Endothelial cell (in vitro differentiated cells): ENCODE results near the gene CRYBG1. TPM values are rescaled to one million over a fixed set of nuclear protein-coding genes. Genes with fewer than 3 reads are reported as not detected.

Source experiments
- DNase-seq: peaks from one replicate; pipeline ENCODE4 v3.0.0; 2021; ENCODE audit warnings: low spot score
- H3K27ac Mint-ChIP-seq: one replicate; pipeline ENCODE4 v1.8.0; 2021; ENCODE audit warnings: mixed read lengths, inconsistent platforms; ENCODE audit not compliant: unreplicated experiment
- H3K27me3 Mint-ChIP-seq: one replicate; pipeline ENCODE4 v1.8.0; 2021; ENCODE audit warnings: mild to moderate bottlenecking, moderate library complexity, mixed read lengths, inconsistent platforms; ENCODE audit not compliant: unreplicated experiment
- H3K36me3 Mint-ChIP-seq: one replicate; pipeline ENCODE4 v1.8.0; 2021; ENCODE audit warnings: mild to moderate bottlenecking, low read depth, mixed read lengths, inconsistent platforms; ENCODE audit not compliant: unreplicated experiment
- H3K4me1 Mint-ChIP-seq: one replicate; pipeline ENCODE4 v1.8.0; 2021; ENCODE audit warnings: mild to moderate bottlenecking, mixed read lengths, inconsistent platforms; ENCODE audit not compliant: unreplicated experiment
- H3K4me3 Mint-ChIP-seq: one replicate; pipeline ENCODE4 v1.8.0; 2021; ENCODE audit warnings: mild to moderate bottlenecking, mixed read lengths, inconsistent platforms; ENCODE audit not compliant: unreplicated experiment
- H3K9me3 Mint-ChIP-seq: one replicate; pipeline ENCODE4 v1.8.0; 2021; ENCODE audit warnings: mixed read lengths, inconsistent platforms; ENCODE audit not compliant: unreplicated experiment
- CTCF ChIP-seq: fragments of 200-600 bp; sonication (generic); IDR thresholded peaks from one replicate; pipeline ENCODE4 v1.5.0; 2021; ENCODE audit warnings: antibody characterized with exemption; ENCODE audit not compliant: unreplicated experiment
- total RNA-seq: library from RNA; stranded (reverse); fragmentation: NEBNext Ultra II Directional; extraction: Animal tissue kit (Norgen Biotek cat#: 25700); gene quantifications from one replicate; pipeline ENCODE4 v1.2.1, GENCODE V29; 2021; ENCODE audit not compliant: unreplicated experiment

Gene CRYBG1
- total RNA-seq, 1 donor from 2014 or later, result 0.08 TPM

- H3K4me1 Mint-ChIP-seq, result no peaks in the 10 kb centered on the region
- no peak for TF ChIP-seq CTCF
- DNase-seq, result no peak
- no peaks in the 10 kb centered on the region for H3K9me3 Mint-ChIP-seq
- no peaks in the 10 kb centered on the region for H3K36me3 Mint-ChIP-seq
- no peaks in the 10 kb centered on the region for H3K27me3 Mint-ChIP-seq
- H3K27ac Mint-ChIP-seq, result no peak overlapping the region
- H3K4me3 Mint-ChIP-seq, result no peak overlapping the region
Measured at GRCh38 chr6:106446983-106447382, 86.5 kb downstream of the CRYBG1 start.

GRCh38 chr6:106448000-106448426 lies 87.5 kb downstream of the CRYBG1 start:
- H3K27me3 Mint-ChIP-seq, result no peaks in the 10 kb centered on the region
- H3K4me3 Mint-ChIP-seq, result no peak overlapping the region
- no peak overlapping the region for H3K27ac Mint-ChIP-seq
- H3K36me3 Mint-ChIP-seq, result no peaks in the 10 kb centered on the region
- no peak for DNase-seq
- no peaks in the 10 kb centered on the region for H3K9me3 Mint-ChIP-seq
- no peak for TF ChIP-seq CTCF
- no peaks in the 10 kb centered on the region for H3K4me1 Mint-ChIP-seq

GRCh38 chr6:106450653-106451052 lies 90.1 kb downstream of the CRYBG1 start:
- Mint-ChIP-seq H3K4me3 (no peak overlapping the region), H3K27ac (no peak overlapping the region), H3K9me3 (no peaks in the 10 kb centered on the region), H3K36me3 (no peaks in the 10 kb centered on the region), H3K27me3 (peaks cover 2% of the 10 kb centered on the region), H3K4me1 (peaks cover 2% of the 10 kb centered on the region)
- TF ChIP-seq CTCF, result no peak
- DNase-seq, result no peak

GRCh38 chr6:106451439-106451838 lies 90.9 kb downstream of the CRYBG1 start:
- TF ChIP-seq CTCF, result no peak
- Mint-ChIP-seq H3K27ac (no peak overlapping the region), H3K4me1 (peaks cover 2% of the 10 kb centered on the region), H3K4me3 (no peak overlapping the region), H3K27me3 (peaks cover 2% of the 10 kb centered on the region), H3K9me3 (no peaks in the 10 kb centered on the region), H3K36me3 (no peaks in the 10 kb centered on the region)
- DNase-seq, result no peak

GRCh38 chr6:106452628-106453027 lies 92.1 kb downstream of the CRYBG1 start:
- H3K36me3 Mint-ChIP-seq, result no peaks in the 10 kb centered on the region
- TF ChIP-seq CTCF, result no peak

More at GRCh38 chr6:106452628-106453027, 92.1 kb downstream of the CRYBG1 start:
- Mint-ChIP-seq H3K9me3 (no peaks in the 10 kb centered on the region), H3K4me3 (no peak overlapping the region), H3K4me1 (peaks cover 2% of the 10 kb centered on the region), H3K27me3 (peaks cover 2% of the 10 kb centered on the region), H3K27ac (no peak overlapping the region)
- no peak for DNase-seq
